NCI-H1417 treated with DMSO at 0.1 percent for 48 hours (cell line): Measurements from ENCODE around the gene ANXA10.
"Not testable (repeated sequence)": the region's sequence is repeated elsewhere in the genome, so short reads cannot be mapped to it uniquely, and the experiment has no call there.

ENCODE experiments used
- DNase-seq: peaks from one replicate; lab custom pipeline; 2025; lab: John Stamatoyannopoulos, UW

ANXA10 gene

DNA sequence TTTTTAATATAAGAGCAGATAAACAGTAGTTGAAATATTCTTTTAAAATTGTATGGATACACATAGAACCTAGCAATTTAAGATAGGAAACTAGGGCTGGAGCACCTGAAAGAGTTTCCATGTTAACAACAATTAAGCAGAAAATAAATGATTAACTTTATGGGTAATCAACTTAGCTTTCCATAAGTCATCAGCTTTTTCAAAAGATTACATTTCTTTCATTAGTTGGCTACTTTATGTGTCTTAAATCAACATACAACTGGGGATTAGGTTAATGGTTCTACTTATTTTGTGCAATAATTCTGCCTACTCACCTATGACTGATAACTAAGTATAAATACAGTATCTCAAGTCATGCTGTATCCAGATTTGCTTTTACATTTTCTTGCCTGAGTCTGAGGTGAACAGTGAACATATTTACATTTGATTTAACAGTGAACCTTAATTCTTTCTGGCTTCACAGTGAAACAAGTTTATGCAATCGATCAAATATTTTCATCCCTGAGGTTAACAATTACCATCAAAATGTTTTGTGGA, at the start of gene ANXA10:
TSS of gene ANXA10 (plus strand) at position 362 of the 537 bp plus-strand sequence. CDS start at position 526, 164 bp downstream.
- no peak for DNase-seq

DNA sequence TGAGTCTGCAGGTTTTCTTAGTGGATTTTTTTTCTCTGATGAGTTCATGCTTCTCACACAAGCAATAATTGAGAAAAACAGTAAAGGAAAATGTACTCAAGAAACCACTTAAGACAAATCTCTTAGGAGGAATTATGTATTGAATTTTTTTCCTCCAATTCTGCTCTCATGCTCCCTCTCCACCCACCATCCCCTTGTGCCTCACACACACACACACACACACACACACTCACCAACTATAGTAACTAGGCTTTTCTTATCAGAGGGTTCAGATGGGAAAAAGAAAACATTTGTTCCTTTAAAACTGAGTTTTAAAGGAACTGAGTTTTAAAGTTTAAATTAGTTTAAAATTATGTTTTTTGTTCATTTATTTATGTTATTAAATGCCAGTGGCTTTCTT, 47.0 kb upstream of the ANXA10 start:
- no peak for DNase-seq

- DNase-seq, result no peak
Observed at GRCh38 chr4:168050002-168050401, 42.3 kb upstream of the ANXA10 start.

DNA sequence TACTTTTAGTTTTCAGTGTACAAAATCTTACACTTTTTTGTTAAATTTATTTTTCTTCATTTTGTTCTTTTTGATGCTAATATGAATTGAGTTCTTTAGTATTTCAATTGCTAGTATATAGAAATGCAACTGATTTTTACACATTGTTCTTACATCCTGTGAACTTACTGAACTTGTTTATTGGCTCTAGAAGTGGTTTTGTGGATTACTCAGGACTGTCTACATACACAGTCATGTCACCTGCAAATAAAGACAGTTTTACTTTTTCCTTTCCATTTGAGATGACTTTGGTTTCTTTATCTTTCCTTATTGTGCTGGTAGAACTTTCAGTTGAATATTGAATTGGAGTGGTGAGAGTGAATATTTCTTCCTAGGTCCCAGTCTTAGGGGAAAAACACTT, 40.8 kb upstream of the ANXA10 start:
- no peak for DNase-seq

DNA sequence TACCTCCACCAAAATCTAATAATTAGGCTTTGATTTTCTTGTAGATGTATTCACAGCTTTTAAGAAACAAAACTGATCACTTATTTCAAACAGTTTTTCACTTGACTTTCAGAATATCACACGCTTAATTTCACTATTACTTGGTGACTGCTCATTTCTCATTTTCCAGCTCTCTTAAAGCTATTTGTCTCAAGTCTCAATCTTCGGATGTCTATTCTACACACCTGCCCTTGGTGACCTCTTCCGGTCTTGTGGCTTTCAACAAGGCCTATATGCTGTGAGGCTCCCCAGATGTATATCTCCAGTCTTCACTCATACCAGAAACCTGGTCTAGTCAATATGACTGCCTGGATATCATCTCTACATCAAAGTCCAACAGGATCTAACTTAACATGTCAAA, 34.9 kb upstream of the ANXA10 start:
- no peak for DNase-seq

DNA sequence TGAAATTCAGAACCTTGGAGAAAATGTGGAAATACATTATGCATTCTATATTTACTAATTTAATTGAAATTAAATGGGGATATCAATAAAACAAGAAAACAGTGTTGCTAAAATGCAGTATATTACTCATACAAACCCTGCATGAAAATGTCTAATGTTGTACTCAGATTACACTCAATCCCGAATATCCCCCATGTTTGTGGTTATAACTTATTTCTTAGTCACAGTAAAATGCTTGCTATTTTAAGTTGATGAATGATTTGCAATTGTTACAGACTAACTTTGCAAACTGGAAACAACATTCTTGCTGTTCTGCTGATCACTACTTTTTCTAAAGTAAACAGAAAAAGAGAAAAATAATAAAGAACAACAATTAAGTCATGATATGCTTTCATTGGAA, 33.1 kb upstream of the ANXA10 start:
- DNase-seq, result no peak

DNA sequence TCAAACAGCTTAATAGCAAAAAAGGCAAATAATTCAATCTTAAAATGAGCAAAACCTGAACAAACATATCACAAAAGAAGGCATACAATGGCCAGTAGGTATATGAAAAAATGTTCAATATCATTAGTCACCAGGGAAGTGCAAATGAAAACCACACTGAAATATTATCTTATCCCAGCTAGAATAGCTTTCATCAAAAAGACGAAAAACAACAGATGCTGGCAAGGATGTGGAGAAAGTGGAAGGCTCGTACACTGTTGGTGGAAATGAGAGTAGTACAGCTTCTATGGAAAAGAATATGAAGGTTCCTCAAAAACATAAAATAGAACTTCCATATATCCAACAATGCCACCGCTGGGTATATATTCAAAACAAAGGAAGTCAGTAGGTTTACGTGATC, 29.3 kb upstream of the ANXA10 start:
- no peak for DNase-seq

- no peak for DNase-seq
Observed at GRCh38 chr4:168070903-168071302, 21.4 kb upstream of the ANXA10 start.

GRCh38 chr4:168071304-168071703, 21.0 kb upstream of the ANXA10 start:
- DNase-seq, result no peak

DNA sequence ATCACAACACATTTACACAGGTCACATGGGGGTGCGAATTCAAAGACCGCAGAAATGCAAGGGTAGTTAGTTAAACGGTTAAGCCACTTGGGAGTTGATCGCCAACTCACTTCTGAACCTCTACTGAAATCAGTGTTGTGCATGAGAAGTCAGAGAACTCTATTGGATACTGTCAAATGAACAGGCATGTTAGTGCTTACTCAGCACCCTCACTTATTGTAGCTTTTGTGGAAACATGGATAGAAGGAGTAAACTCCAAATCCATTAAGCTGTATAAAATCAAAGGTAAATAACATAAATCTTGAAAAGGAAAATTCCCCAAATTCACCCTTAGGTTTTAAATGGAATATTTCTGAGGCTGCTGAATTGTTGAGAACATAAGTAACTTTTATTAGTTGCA, 17.5 kb upstream of the ANXA10 start:
- no peak for DNase-seq

DNA sequence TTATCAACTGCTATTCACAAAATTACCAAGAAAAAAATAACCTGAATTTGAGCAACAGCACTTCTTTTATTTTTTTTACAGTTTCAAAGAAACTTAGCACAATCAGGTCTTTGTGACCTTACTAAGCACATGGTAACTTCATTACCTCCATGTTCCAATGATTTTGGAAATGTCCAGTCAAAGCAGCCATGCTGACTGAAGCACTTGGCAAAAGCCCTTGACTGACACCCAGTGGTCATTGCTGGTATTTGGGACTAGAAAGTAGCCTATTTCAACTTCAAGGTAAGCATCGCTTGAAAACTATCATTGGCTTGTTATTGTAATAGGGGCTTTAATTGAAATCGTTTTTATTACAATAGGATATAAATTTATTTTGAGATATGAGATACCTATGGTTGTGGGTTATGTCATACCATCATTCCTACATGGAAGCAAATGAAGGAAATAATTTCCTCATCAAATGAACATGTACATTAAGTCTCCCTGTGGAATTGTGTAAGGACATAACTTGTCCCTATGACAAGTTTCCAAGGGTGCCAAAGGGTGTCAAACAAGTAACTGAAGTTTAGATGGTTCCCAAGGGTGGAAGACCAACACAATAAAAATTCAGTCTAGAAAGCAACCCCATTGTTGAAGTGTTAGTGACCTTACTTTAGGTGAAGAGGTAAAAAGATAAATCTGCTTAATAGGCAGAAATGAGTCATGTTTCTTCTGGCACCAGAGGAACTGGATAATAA, 15.2 kb upstream of the ANXA10 start:
- no peak for DNase-seq

DNA sequence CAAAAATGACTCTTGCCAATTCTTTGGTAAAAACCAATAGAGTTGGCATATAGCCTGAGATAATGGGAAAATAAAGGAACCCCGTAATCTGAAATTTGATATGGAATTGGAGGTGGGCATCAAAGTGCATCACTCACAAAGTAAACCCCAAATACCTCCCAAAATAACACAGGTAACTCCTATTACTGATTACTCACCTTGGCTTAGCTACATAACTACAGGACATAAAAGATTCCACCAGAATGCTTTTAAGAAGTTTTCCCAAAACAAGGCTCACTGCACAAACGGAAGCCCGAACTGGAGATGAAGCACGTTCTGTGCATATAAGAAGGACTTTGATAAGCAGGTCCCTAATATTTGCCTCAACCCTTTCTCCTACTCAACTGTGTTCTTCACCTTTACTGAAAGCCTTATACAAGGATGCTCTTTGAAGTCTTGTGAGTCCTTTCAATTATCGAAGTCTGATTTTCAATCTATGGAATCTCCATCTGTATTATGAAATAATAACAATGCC, 14.6 kb upstream of the ANXA10 start:
- DNase-seq, result no peak

DNA sequence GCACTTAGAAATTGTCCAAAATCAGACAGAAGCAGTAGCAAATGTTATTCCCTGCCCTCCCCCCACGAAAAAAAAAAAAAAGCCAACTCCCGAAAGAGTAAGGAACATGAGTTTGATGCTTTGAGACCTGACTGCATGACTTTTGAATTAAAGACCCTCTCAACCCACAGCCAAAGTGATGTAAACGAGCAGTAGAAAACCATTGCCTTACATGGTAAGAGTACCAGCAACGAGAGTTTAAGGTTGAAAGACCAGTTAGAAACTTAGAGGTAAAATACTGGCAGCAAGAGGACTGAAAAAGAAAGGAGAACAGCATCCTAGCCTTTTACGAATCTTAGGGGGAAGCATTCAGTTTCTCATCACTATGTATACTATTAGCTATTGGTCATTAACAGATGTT, 10.0 kb upstream of the ANXA10 start:
- no peak for DNase-seq

DNA sequence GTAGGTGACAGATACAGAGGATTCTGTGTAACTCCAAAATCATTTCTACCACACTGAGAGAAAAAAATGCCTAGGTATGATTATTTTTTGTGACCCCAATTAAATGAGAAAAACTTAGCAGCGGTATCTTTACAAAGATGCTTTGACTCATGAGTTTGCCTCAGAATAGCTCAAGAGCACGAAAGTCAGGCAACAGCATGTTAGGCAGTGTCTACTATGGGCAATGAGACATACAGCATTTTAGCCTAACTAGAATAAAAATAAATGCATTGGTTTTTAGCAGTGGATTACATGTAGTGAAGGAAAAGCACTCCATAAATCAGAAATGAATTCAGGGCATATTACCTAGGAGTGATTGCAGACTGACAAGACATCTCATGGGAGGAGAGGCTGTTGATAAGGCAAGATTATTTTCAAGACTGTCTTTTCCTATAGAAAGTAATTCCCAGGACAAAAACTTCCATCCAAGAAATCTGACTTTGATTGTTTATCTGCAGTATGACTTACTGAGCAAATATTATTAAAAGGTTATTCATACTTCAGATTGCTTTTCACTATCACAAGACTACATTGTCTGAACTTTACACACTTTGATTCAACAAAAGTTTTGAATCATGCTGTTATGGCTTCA, 3.6 kb downstream of the ANXA10 start:
- no peak for DNase-seq

DNA sequence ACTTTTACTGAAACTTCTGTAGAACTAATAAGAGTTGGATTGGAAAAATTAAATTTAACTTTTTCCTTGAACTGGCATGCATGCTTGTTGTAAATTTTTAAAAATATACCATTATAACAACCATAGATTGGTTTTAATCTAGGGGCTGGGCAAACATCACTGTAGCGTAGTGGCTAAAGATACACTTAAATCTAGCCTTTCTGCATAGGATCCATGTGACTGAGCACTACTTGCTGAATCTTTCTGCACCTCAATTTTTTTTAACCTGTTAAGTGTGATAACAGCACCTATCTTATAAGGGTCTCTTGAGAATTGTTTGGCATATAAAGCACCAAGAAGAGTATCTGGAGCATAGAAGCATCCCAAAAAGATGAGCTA, 4.1 kb downstream of the ANXA10 start:
- DNase-seq, result no peak

DNA sequence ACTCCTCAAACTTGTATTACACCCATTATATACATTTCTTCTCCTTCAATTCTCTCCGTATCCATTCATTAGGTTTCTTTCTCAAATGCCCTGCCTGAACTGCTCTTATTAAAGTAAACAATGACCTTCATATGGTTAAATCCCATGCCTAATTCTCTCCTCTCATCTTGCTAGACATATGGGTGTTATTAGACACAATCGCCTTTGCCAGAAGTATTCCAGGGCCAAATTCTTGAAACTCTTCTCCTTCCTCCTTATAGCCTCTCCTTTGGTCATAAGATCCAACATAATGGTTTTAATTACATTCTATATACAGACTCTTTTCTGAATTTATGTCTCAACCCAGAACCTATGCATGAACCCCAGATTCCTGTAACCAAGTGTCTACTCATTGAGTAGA, 4.8 kb downstream of the ANXA10 start:
- no peak for DNase-seq

DNA sequence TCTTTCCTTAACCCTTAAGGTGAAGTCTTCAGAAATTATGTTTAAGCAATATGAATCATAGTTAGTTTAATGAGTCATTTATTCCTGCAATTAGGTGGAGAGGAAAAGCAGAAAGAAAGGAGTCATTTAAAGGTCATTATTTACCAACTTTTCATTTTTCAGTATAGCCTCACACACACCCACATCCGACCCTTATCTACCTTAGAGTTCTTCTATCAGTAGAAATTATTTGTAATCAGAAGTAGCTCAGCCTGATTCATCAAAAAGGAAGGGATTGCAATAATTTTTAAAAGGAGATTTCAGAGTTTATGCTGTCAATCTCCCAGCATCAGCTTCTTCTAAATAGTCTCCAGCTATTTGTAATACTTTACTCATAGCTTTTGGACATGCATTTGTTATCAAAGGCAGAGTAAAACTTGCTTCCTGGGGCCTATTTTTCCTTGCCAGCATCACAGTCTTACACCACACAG, 5.9 kb downstream of the ANXA10 start:
- DNase-seq, result no peak

- DNase-seq, result no peak
Observed at GRCh38 chr4:168099195-168099594, 6.9 kb downstream of the ANXA10 start.

DNA sequence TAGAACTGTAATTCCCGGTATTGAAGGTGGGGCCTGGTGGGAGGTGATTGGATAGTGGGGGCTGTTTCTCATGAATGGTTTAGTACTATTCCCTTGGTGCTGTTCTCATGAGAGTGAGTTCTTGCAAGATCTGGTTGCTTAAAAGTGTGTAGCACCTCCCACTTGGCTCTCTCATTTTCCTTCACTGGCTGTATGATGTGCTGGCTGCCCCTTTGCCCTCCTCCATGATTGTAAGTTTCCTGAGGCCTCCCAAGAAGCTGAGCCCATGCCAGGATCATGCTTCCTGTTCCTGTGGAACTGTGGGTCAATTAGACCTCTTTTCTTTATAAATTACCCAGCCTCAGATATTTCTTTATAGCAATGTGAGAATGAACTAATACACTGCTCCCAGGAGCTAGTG, 8.7 kb downstream of the ANXA10 start:
- no peak for DNase-seq

DNA sequence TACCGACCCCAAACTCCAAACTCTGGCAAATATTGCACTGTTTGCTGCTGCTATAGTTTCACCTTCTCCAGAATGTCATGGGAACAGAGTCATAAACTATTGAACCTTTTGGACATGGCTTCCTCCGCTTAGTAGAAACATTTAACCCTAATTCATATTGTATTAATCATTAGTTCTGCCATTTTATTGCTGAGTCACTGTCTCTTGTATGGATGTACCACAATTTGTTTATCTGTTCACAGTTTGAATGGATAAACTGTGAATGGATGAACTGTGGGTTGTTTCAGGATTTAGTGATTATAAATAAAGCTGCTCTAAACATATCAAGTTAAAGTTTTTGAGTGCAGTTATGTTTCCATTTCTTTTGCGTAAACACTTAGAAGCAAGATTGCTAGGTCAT, 10.1 kb downstream of the ANXA10 start:
- no peak for DNase-seq

- DNase-seq, result no peak
Observed at GRCh38 chr4:168109527-168109926, 17.2 kb downstream of the ANXA10 start.

DNA sequence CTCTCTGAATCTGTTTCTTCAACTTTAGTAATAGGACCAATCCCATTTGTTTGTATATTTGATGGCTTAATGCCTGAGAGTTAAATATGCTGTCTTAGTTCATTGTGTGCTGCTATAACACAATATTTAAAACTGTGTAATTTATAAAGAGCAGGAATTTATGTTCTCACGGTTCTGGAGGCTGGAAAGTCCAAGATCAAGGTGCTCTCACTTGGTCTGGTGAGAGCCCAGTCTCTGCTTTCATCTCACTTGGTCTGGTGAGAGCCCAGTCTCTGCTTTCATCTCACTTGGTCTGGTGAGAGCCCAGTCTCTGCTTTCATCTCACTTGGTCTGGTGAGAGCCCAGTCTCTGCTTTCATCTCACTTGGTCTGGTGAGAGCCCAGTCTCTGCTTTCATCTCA, 20.7 kb downstream of the ANXA10 start:
- DNase-seq, result not testable (repeated sequence)

- no peak for DNase-seq
Observed at GRCh38 chr4:168118116-168118655, 25.8 kb downstream of the ANXA10 start.
